ENCODE results near the gene NFAT5. TPM values are rescaled to one million over a fixed set of nuclear protein-coding genes. Genes with fewer than 3 reads are reported as not detected.
"Not testable (repeated sequence)": the region's sequence is repeated elsewhere in the genome, so short reads cannot be mapped to it uniquely, and the experiment has no call there.

NFAT5 gene
- total RNA-seq, 1 donor from 2014 or later = 45.6 TPM

GRCh38 chr16:69595127-69596036 lies 29.6 kb downstream of the NFAT5 start:
- DNase-seq = no peak

GRCh38 chr16:69596801-69597200 lies 31.0 kb downstream of the NFAT5 start:
- no peak for DNase-seq

- DNase-seq = no peak
These were observed 32.3 kb downstream of the NFAT5 start for GRCh38 chr16:69598045-69598444.

- no peak for DNase-seq
These were observed 34.0 kb downstream of the NFAT5 start for GRCh38 chr16:69599731-69600130.

- no peak for DNase-seq
These were observed 34.4 kb downstream of the NFAT5 start for GRCh38 chr16:69600202-69600601.

GRCh38 chr16:69601250-69601649 lies 35.5 kb downstream of the NFAT5 start:
- DNase-seq = no peak

- no peak for DNase-seq
These were observed 41.2 kb downstream of the NFAT5 start for GRCh38 chr16:69606985-69607384.

GRCh38 chr16:69607674-69608073 lies 41.9 kb downstream of the NFAT5 start:
- DNase-seq = no peak

GRCh38 chr16:69610356-69610755 lies 44.6 kb downstream of the NFAT5 start:
- DNase-seq = no peak

GRCh38 chr16:69611103-69611640 lies 45.4 kb downstream of the NFAT5 start:
- DNase-seq = no peak

- DNase-seq = peak; percentile 32
These were observed 47.8 kb downstream of the NFAT5 start for GRCh38 chr16:69613378-69614154.

- DNase-seq = no peak
These were observed 49.8 kb downstream of the NFAT5 start for GRCh38 chr16:69615528-69615927.

- DNase-seq = no peak
These were observed 50.3 kb downstream of the NFAT5 start for GRCh38 chr16:69616082-69616481.

- DNase-seq = peak; percentile 51
These were observed 52.5 kb downstream of the NFAT5 start for GRCh38 chr16:69618307-69618706.

GRCh38 chr16:69618721-69619120 lies 53.0 kb downstream of the NFAT5 start:
- no peak for DNase-seq

- no peak for DNase-seq
These were observed 53.7 kb downstream of the NFAT5 start for GRCh38 chr16:69619514-69619913.

- no peak for DNase-seq
These were observed 54.8 kb downstream of the NFAT5 start for GRCh38 chr16:69620573-69620972.

GRCh38 chr16:69621225-69621624 lies 55.5 kb downstream of the NFAT5 start:
- DNase-seq = no peak

GRCh38 chr16:69626256-69626655 lies 60.5 kb downstream of the NFAT5 start:
- no peak for DNase-seq

GRCh38 chr16:69632828-69633227 lies 67.1 kb downstream of the NFAT5 start:
- no peak for DNase-seq

- no peak for DNase-seq
These were observed 67.6 kb downstream of the NFAT5 start for GRCh38 chr16:69633375-69633774.

GRCh38 chr16:69636563-69637146 lies 70.9 kb downstream of the NFAT5 start:
- not testable (repeated sequence) for DNase-seq
